HG03108 (cell line): ENCODE results near the gene EGFLAM.

Experiments
- ATAC-seq: cut with Tn5 transposase; IDR thresholded peaks from one replicate; pipeline ENCODE4 v1.9.1; 2021; ENCODE audit warnings: moderate library complexity; ENCODE audit not compliant: unreplicated experiment

The EGFLAM gene

GRCh38 chr5:38258319-38259061 lies at the start of gene EGFLAM:
Gene EGFLAM, plus strand, starts transcription at chr5:38258559. Its CDS starts 196 bp downstream, at chr5:38258755.
- no peak for ATAC-seq

DNA sequence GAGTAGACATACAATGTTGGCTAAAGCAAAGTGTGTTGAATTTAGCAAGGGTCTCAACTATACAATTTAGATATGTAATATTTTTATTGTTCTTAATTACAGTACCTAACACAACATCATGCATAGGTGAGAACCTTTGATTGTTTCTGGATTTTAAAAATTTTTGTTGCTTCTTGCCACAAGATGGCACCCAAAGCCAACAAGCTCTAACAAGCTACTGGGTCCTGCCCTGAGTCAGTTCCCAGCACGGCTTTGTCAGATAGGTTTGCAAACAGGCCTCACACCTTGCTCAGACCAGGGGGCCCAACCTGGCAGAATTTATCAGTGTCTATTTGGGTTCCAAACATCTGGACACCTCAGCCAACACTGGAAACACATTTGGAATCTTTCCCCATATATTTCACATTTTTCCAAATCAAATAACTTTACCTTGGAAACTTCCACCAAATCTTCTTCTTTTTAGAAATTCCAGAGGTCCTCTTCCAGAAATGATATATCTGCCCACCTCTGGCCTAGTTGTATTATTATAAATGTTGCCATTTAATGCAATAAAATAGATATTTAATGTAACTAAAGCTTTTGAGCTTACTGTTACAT lies 49.5 kb upstream of the EGFLAM start:
- no peak for ATAC-seq

- no peak for ATAC-seq
These were observed 47.5 kb upstream of the EGFLAM start for GRCh38 chr5:38210676-38211353.

DNA sequence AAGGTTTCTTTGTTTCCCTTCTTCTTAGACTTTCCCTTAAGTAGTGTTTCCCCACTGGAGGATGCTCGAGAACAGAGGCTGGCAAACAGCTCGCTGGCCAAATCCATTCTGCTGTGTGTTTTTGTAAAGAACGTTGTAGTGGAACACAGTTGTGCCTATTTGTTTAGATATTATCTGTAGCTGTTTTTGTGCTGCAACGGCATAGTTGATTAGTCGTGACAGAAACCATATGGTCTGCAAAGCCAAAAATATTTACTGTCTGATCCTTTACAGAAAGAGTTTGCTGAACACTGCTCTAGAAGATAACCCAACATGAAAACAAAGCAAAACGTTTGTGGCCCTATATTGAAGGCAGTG lies 47.0 kb upstream of the EGFLAM start:
- ATAC-seq: no peak

DNA sequence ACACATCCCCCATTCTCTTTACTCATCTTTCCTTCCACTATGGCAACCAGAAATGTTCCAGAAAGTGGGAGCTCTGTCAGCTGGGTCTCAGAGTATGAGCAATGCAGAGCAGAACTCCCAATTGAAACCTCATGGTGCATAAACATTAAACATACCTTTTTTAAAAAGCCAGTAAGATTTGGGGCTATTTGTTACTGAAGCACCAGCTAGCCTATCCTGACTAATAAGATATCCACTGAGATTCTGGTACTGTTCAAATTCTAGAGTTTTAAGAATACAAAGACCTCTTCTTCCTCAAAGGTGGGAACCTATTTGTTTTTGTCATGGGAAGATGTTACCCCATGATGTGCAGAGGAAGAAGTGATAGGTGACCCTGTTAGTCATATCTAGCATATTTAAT lies 46.1 kb upstream of the EGFLAM start:
- no peak for ATAC-seq

DNA sequence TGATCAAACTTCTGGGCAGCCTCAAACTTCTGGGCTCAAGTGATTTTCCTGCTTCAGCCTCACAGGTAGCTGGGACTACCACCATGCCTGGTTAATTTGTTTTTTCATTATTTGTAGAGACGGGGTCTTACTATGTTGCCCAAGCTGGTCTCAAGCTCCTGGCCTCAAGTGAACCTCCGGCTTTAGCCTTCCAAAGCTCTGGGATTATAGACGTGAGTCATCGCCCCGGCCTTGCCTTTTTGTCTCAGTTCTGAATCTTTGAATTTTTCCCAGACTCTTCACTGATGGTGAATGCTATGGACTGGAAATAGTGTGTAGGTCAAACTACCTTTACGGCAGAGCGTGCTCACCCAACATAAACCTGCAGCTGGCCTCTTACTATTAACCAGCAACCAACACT lies 32.3 kb upstream of the EGFLAM start:
- ATAC-seq: no peak

DNA sequence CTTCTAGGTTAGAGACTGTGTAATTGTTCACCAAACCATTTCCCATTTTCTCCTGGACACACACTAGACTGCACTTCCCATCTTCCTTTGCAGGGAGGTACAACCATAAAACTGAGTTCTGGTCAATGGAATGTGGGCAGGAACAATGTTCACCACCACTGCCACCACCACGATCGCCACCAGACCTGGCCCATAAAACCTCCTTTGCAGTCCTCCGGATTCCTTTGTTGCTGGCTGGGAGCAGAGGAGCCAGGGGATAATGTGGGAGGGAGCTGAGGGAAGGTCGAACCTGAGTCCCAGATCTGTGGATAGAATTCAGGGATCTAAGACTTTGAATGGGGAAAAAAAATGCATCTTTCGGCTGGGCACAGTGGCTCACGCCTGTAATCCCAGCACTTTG lies 29.4 kb upstream of the EGFLAM start:
- ATAC-seq: no peak

DNA sequence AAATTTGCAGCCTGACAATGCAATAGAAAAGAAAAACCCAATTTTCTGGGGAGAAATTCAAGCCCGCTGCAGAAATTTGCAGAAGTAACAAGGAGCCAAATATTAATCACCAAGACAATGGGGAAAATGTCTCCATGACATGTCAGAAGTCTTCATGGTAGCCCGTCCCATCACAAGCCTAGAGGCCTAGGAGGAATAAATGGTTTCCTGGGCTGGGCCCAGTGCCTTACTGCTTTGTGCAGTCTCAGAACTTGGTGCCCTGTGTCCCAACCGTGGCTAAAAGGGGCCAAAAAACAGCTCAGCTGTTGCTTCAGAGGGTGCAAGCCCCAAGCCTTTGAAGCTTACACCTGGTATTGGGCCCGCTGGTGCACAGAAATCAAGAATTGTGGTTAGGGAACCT lies 23.6 kb upstream of the EGFLAM start:
- no peak for ATAC-seq

DNA sequence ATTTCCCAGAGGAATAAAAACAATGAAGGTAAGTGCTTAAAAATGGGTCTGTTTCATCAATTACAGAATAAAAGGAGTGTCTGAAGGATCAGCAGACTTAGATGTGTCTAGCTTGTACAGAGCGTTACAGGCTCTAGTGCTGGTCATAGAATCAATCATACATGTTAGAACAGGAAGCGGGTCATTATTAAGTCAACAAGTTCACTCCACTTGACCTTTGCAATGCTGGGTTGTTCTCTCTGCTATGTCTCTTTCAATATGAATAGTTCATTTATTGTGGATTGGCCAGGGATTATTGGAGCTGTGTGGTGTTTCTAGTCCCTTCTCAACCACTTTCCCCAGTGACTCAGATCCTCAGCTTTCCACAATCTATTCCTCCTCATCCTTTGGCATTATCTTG lies 20.7 kb upstream of the EGFLAM start:
- no peak for ATAC-seq

DNA sequence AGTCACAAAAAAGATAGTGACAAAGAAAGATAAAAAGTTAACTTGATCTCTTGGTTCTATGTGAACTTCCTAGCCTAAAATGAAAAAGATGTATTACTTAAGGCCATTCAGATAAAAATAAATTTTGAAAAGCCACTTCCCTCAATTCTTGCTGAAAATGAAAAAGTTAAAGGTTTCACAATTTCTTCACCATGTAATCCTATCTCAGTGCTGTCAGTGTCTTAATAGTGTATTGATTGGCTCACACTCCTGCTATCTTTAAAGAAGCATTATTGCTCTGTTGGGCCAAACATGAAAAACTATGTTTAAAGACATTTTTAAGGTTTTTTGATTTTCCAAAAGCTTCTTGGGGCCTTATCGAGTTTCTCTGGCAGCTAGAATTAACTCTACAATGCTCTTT lies 18.1 kb upstream of the EGFLAM start:
- no peak for ATAC-seq

GRCh38 chr5:38241655-38242054 lies 16.7 kb upstream of the EGFLAM start:
- ATAC-seq: no peak

DNA sequence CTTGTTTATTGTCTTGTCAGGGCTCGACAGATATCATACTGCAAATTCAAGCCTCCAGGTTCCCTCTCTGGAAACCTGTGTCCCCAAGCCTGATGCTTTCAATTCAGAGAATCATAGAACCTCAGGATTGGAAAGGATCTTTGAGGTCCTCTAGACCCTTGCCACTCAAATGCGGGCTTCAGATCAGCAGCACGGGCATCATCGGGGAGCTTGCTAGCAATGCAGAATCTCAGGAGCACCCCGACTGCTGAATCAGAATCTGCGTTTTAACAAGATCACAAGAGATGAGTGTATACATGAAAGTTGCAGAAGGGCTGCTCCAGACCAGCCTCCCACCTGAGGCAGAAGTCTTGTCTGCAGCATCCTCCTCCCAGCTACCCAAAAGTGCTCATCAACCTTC lies 13.1 kb upstream of the EGFLAM start:
- no peak for ATAC-seq

GRCh38 chr5:38249301-38249700 lies 9.1 kb upstream of the EGFLAM start:
- no peak for ATAC-seq

GRCh38 chr5:38249812-38250211 lies 8.5 kb upstream of the EGFLAM start:
- ATAC-seq: no peak

DNA sequence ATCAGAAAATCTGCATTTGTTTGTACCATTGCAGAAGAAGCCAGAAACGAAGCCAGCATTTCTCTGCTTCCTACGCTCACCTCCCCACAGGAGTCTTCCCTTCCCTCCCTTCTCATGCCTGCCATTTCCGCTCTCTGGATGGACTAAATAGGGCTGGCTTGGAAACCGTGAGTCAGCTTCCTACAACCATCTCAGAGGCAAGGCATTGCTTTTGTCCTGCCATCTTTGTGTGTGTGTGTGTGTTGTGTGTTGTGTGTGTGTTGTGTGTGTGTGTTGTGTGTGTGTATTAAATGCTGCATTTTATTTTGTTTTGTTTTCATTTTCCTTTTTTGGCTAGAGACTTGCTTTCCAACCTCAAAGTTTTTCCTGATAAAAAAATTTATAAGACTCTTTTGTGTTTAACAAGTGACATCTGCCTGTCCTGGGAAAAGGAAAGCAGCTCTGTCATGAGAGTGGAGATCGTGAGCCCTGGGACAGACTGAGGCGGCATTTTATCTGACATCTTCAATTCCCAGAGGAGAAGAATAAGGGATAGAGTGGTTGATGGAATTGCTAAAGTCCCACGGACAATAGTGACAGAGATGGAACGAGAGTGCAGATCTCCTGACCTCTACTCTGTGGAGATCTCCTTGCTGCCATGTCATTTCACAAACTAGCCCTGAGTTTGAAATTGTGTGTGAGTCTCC lies 7.5 kb upstream of the EGFLAM start:
- no peak for ATAC-seq

DNA sequence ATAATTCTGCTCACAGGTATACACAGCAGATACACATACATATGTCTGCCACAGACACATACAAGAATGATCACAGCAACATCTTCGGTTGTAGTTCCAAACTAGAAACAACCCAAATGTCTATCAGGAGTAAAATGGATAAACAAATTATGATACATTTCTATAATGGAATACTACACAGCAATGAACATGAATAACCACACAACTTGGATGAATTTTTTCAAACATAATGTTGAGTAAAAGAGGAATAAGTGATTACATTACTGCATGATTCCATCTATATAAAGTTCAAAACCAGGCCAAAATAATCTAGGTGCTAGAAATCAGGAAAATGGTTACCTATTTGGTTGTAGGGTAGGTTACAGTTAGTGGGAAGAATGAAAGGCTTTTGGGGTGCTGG lies 4.6 kb upstream of the EGFLAM start:
- ATAC-seq: no peak

GRCh38 chr5:38257308-38258041 lies 884 bp upstream of the EGFLAM start:
- no peak for ATAC-seq

DNA sequence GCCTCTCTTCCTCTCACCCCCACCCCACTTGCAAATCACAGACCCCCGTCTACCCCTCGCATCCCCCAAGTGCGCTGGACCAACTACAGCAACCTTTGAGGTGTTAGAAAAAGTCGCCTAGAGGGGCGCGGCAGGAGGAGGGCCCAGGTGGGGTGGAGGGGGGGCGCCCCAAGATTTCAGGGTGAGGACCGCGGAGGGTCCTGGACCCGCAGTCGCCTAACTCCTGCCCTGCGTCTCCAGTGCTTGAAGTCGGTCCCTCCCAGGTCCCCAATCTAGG lies 379 bp upstream of the EGFLAM start:
- ATAC-seq: no peak

DNA sequence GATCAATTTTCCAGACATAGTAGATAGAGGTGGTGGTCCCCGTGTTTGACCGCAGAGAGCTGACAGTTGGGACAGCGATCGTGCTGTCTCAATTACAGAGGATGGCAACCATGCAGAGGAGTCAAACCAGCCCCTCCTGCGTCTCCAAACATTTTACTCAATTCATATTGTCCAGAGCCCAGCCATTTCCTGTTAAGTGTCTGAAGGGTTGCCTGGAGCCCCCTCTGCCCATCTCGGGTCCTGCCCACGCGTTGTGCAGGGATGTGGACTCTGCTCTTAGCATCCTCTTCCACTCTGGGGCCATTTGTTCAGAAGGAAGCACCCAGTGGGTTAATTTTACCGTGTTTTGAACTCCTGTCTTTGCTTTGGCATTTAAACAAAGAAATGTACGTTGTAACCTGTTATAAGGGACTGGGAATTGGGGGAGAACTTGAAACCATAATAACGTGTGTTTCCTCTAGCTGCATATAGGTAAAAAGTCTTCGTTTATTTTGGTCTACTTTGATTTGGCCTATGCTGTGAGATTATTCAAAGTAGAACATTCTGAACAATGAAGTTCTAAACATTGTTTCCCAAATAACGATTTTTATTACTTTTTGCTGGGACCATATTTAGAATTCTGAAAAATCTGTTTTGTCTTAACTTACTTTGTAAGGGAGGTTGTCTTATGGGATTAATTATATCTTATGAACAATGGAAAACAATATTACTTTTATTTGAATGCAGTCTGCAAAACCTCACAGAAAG lies 876 bp downstream of the EGFLAM start:
- no peak for ATAC-seq

GRCh38 chr5:38259809-38260160 lies 1.4 kb downstream of the EGFLAM start:
- ATAC-seq: no peak

GRCh38 chr5:38263983-38264382 lies 5.6 kb downstream of the EGFLAM start:
- ATAC-seq: no peak
